ENCODE data around the gene SV2B. TPM values are rescaled to one million over a fixed set of nuclear protein-coding genes. Genes with fewer than 3 reads are reported as not detected.

SV2B gene
- total and polyA plus RNA-seq, 12 donors, result 0.16 to 7.5 (median 3.0) TPM

DNA sequence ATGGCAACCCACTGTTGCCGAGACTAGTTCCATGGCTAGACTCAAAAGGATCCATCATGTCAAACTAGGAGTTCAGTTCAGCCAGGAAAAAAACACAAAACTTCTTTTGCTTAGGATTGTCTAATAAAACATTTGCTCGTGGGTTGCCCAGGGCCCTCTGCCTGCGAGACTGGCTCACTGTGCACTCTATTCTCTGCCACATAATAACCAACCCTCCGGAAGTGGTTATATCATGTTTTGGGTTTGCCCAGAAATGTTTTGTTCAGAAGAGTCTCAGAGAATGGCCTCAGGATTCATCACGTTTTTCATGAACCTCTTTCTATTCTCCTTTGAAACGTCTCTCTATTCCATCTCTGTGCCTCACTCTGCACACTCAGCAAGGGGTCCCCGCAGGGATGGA, 216.1 kb downstream of the SV2B start:
- Histone ChIP-seq H3K27ac (no peak overlapping the region), H3K36me3 (replicated peaks in 1 of 2) (no peaks in the 10 kb centered on the region), H3K4me1 (replicated peaks in 1 of 2) (peaks cover 6 to 10% of the 10 kb centered on the region in 2 donors), H3K9me3 (replicated peaks in 1 of 3) (no peaks in the 10 kb centered on the region), H3K4me3 (no peak overlapping the region), H3K27me3 (no peaks in the 10 kb centered on the region)
- TF ChIP-seq, protein P1, sequence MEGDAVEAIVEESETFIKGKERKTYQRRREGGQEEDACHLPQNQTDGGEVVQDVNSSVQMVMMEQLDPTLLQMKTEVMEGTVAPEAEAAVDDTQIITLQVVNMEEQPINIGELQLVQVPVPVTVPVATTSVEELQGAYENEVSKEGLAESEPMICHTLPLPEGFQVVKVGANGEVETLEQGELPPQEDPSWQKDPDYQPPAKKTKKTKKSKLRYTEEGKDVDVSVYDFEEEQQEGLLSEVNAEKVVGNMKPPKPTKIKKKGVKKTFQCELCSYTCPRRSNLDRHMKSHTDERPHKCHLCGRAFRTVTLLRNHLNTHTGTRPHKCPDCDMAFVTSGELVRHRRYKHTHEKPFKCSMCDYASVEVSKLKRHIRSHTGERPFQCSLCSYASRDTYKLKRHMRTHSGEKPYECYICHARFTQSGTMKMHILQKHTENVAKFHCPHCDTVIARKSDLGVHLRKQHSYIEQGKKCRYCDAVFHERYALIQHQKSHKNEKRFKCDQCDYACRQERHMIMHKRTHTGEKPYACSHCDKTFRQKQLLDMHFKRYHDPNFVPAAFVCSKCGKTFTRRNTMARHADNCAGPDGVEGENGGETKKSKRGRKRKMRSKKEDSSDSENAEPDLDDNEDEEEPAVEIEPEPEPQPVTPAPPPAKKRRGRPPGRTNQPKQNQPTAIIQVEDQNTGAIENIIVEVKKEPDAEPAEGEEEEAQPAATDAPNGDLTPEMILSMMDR (IDR thresholded peaks at IDR 0.05), result no peak
- TF ChIP-seq POLR2A (IDR thresholded peaks at IDR 0.05), result no peak
- WGBS, 4 donors, result 84 to 91% (median 86%) methylated on average over 7 of the region's 7 CpGs
- DNase-seq, result no peak
- intact Hi-C loops (cut with DNase I), result no loop called here

DNA sequence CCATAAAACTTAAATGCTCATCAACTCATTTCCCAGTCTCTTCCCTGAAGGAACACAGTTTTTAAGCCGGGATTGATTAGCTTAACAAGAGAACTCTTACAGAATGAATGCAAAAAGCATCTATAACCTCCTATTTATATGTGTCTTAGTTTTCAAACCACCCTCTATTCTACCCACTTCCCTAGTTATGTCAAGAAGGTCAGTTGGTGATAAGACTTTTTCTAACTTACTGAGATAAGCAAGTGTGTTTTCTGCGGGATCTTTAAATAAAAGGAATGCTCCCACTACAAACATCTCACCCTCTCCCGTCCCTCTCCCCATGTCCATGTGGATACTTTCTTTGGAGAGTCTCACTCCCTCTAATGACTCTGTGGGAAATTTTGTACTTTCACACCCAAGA, 218.5 kb downstream of the SV2B start:
- H3K4me3 ChIP-seq, result no peak overlapping the region
- no peaks in the 10 kb centered on the region for H3K36me3 ChIP-seq (replicated peaks in 1 of 2)
- DNase-seq, result no peak
- intact Hi-C loops (cut with DNase I), result no loop called here
- H3K27me3 ChIP-seq, result no peaks in the 10 kb centered on the region
- H3K27ac ChIP-seq, result peak overlapping the region in 1 of 5 donors; percentile 20
- H3K4me1 ChIP-seq (replicated peaks in 1 of 2), result peaks cover 10 to 12% of the 10 kb centered on the region in 2 donors
- 56 to 78% (median 63%) methylated on average over 3 of the region's 3 CpGs for WGBS, 4 donors
- H3K9me3 ChIP-seq (replicated peaks in 1 of 3), result no peaks in the 10 kb centered on the region
- no peak for TF ChIP-seq POLR2A (IDR thresholded peaks at IDR 0.05)
- TF ChIP-seq, protein P1 (IDR thresholded peaks at IDR 0.05), result no peak

DNA sequence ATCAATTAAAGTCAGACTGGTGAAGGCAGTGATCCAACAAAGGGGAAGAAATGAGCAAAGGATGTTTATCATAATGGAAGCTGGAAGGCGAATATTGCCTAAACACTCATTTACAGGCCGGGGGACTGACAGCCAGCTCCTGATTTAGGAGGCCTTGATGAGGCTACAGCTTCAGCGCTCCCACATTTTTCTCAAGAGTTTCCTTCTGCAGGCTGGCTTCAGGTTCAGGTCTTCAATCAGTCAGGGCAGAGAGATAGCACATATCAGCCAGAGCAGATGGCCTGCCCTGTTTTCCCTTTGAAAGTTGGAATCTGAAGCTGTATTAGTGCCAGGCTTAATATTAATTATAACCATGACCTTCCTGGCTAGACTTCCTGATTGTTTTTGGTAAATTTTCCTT, 218.9 kb downstream of the SV2B start:
- peaks cover 10 to 12% of the 10 kb centered on the region in 2 donors for H3K4me1 ChIP-seq (replicated peaks in 1 of 2)
- no peaks in the 10 kb centered on the region for H3K36me3 ChIP-seq (replicated peaks in 1 of 2)
- H3K27me3 ChIP-seq, result no peaks in the 10 kb centered on the region
- intact Hi-C loops (cut with DNase I), result no loop called here
- no peaks in the 10 kb centered on the region for H3K9me3 ChIP-seq (replicated peaks in 1 of 3)
- peak overlapping the region in 2 of 5 donors; percentile 20 to 23 for H3K27ac ChIP-seq
- no peak for TF ChIP-seq POLR2A (IDR thresholded peaks at IDR 0.05)
- TF ChIP-seq, protein P1 (IDR thresholded peaks at IDR 0.05), result no peak
- H3K4me3 ChIP-seq, result no peak overlapping the region
- WGBS, 4 donors, result 20 to 38% (median 25%) methylated on average over 3 of the region's 3 CpGs
- DNase-seq, result peak in 4 of 7 donors; percentile 21 to 57 (median 36)

DNA sequence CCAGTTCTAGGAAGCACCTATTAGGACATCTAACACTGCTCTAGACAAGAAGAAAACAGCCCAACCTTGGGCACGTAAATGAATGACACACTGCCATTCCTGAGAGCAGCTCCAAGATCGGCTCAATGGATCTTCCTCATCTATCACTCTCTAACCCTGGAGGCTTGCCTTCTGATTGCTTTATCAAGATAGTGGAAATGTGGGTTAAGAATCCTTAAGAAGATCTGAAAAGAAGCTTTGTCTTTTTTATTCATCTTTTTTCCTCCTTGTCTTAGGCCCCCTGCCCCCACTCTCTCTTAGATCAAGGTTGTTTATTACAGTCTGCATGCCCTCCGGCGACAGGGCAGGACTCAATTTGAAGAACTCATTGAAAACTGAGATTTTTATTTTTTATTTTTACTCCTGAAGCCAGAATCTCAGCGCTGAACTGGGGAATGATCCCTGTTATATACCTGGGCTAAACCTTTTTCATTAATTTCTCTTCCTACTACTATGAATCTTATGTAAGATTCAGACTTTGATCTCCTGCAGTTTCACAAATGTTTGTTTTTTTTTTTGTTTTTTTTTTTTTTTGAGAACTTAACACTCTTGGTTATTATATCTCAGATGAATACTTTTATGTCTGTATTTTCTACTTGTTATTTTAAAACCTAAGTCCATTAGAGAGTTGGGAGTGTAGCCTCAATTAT, 219.5 kb downstream of the SV2B start:
- 23 to 42% (median 31%) methylated on average over 5 of the region's 5 CpGs for WGBS, 4 donors

More for the DNA sequence above, 219.5 kb downstream of the SV2B start:
- Histone ChIP-seq H3K4me1 (replicated peaks in 1 of 2) (peaks cover 10 to 12% of the 10 kb centered on the region in 2 donors), H3K9me3 (replicated peaks in 1 of 3) (no peaks in the 10 kb centered on the region), H3K27ac (no peak overlapping the region), H3K27me3 (no peaks in the 10 kb centered on the region), H3K36me3 (replicated peaks in 1 of 2) (no peaks in the 10 kb centered on the region), H3K4me3 (no peak overlapping the region)
- intact Hi-C loops (cut with DNase I), result no loop called here
- TF ChIP-seq POLR2A (IDR thresholded peaks at IDR 0.05), result no peak
- TF ChIP-seq, protein P1 (IDR thresholded peaks at IDR 0.05), result no peak
- DNase-seq, result peak in 3 of 7 donors; percentile 21 to 30 (median 26)

All from adrenal gland (tissue), 12 donors.